IMR-90 (cell line): ENCODE data around the gene CELA2B. TPM values are rescaled to one million over a fixed set of nuclear protein-coding genes. Genes with fewer than 3 reads are reported as not detected.

Experiments
- ATAC-seq: fragments of 200-7000 bp; cut with Tn5 transposase; 2 replicates; pipeline ENCODE4 v1.9.1; 2020; ENCODE audit warnings: low read depth, mild to moderate bottlenecking, moderate library complexity
- BruUV-seq: library from RNA; stranded (reverse); fragments of 400-500 nt; replicated peaks from 2 replicates; lab custom pipeline; 2021; lab: Mats Ljungman, UMichigan
- CTCF ChIA-PET: fragments of 300-600 bp; formaldehyde crosslinking; extraction: SDS; loops from one replicate; lab custom pipeline; 2021; ENCODE audit warnings: antibody characterized with exemption; lab: Yijun Ruan, JAX
- POLR2A ChIA-PET: fragments of 300-600 bp; sonication (Branson Sonifier 250); formaldehyde crosslinking; loops from one replicate; lab custom pipeline; 2022; ENCODE audit warnings: antibody characterized with exemption; ENCODE audit not compliant: unreplicated experiment; lab: Charles Lee
- DNase-seq: peaks from one replicate; pipeline ENCODE4 v3.0.0; 2013
- H2AFZ ChIP-seq: replicated peaks from 2 replicates; pipeline ENCODE3; 2013; ENCODE audit warnings: low read length, mild to moderate bottlenecking; ENCODE audit not compliant: poor library complexity
- H2AK5ac ChIP-seq: 2 replicates; pipeline ENCODE4 v1.6.1; 2013; ENCODE audit warnings: low read depth, low read length, inconsistent platforms
- H2AK9ac ChIP-seq: replicated peaks from 2 replicates; pipeline ENCODE3; 2013; ENCODE audit warnings: mild to moderate bottlenecking, low read depth, low read length, moderate library complexity; ENCODE audit not compliant: poor library complexity
- H2BK120ac ChIP-seq: 2 replicates; pipeline ENCODE4 v1.6.1; 2013; ENCODE audit warnings: low read depth, low read length, inconsistent platforms
- H2BK15ac ChIP-seq: 3 replicates; pipeline ENCODE4 v1.6.1; 2013; ENCODE audit warnings: low read depth, low read length, inconsistent platforms
- H2BK20ac ChIP-seq: 2 replicates; pipeline ENCODE4 v1.6.1; 2013; ENCODE audit warnings: low read depth, mild to moderate bottlenecking, inconsistent platforms, low read length, moderate library complexity
- H2BK5ac ChIP-seq: 2 replicates; pipeline ENCODE4 v1.6.1; 2013; ENCODE audit warnings: mild to moderate bottlenecking, low read depth, low read length, inconsistent platforms; ENCODE audit not compliant: poor library complexity, severe bottlenecking
- H3K14ac ChIP-seq: replicated peaks from 2 replicates; pipeline ENCODE4 v1.6.1; 2013; ENCODE audit warnings: low read depth, low read length, inconsistent platforms
- H3K18ac ChIP-seq: 2 replicates; pipeline ENCODE4 v1.6.1; 2013; ENCODE audit warnings: low read depth, low read length, control low read depth
- H3K23ac ChIP-seq: 2 replicates; pipeline ENCODE4 v1.6.1; 2013; ENCODE audit warnings: low read depth, low read length, inconsistent platforms
- H3K27ac ChIP-seq: 2 replicates; pipeline ENCODE4 v1.5.1; 2013; ENCODE audit warnings: mild to moderate bottlenecking, control low read depth, low read length; ENCODE audit not compliant: insufficient read depth
- H3K27me3 ChIP-seq: 2 replicates; pipeline ENCODE4 v1.6.1; 2013; ENCODE audit warnings: low read length; ENCODE audit not compliant: control insufficient read depth, insufficient read depth
- H3K36me3 ChIP-seq: 2 replicates; pipeline ENCODE4 v1.6.1; 2013; ENCODE audit warnings: low read length, mixed read lengths; ENCODE audit not compliant: control insufficient read depth, insufficient read depth
- H3K4ac ChIP-seq: 2 replicates; pipeline ENCODE4 v1.6.1; 2013; ENCODE audit warnings: low read depth, low read length, inconsistent platforms
- H3K4me1 ChIP-seq: 2 replicates; pipeline ENCODE4 v1.6.1; 2013; ENCODE audit warnings: low read length, mixed read lengths; ENCODE audit not compliant: control insufficient read depth, insufficient read depth
- H3K4me2 ChIP-seq: 2 replicates; pipeline ENCODE4 v1.6.1; 2013; ENCODE audit warnings: low read depth, mild to moderate bottlenecking, control low read depth, low read length, moderate library complexity
- H3K4me3 ChIP-seq: 2 replicates; pipeline ENCODE4 v1.5.1; 2013; ENCODE audit warnings: low read depth, mild to moderate bottlenecking, control low read depth, low read length, moderate library complexity; ENCODE audit not compliant: insufficient read depth
- H3K56ac ChIP-seq: 2 replicates; pipeline ENCODE4 v1.6.1; 2013; ENCODE audit warnings: low read length, inconsistent platforms; ENCODE audit not compliant: insufficient read depth; ENCODE audit errors: extremely low read depth
- H3K79me1 ChIP-seq, 2 experiments: 2 replicates each; pipeline ENCODE4 v1.6.1; 2013; ENCODE audit warnings: low read length in 2 of 2, inconsistent platforms in 1 of 2, low read depth in 1 of 2
- H3K9ac ChIP-seq: 2 replicates; pipeline ENCODE4 v1.6.1; 2013; ENCODE audit warnings: low read depth, low read length, control low read depth
- H3K9me1 ChIP-seq: 2 replicates; pipeline ENCODE4 v1.6.1; 2013; ENCODE audit warnings: low read length, inconsistent platforms; ENCODE audit not compliant: insufficient read depth
- H3K9me3 ChIP-seq: 2 replicates; pipeline ENCODE4 v1.6.1; 2013; ENCODE audit warnings: low read length; ENCODE audit not compliant: control insufficient read depth, insufficient read depth
- H4K20me1 ChIP-seq: 2 replicates; pipeline ENCODE4 v1.6.1; 2013; ENCODE audit warnings: low read length, inconsistent platforms; ENCODE audit not compliant: insufficient read depth
- H4K5ac ChIP-seq: 2 replicates; pipeline ENCODE4 v1.6.1; 2013; ENCODE audit warnings: mild to moderate bottlenecking, low read depth, low read length, control low read depth
- H4K8ac ChIP-seq, 2 experiments: 2 replicates each; pipeline ENCODE4 v1.6.1; 2013; ENCODE audit warnings: low read depth in 2 of 2, low read length in 2 of 2, control low read depth in 1 of 2, inconsistent platforms in 1 of 2
- H4K91ac ChIP-seq: 2 replicates; pipeline ENCODE4 v1.6.1; 2013; ENCODE audit warnings: low read depth, low read length, inconsistent platforms; ENCODE audit not compliant: insufficient read depth
- BHLHE40 ChIP-seq: fragments of 150-350 bp; IDR thresholded peaks from 2 replicates; pipeline ENCODE4 v1.6.1; 2016; ENCODE audit warnings: mild to moderate bottlenecking, low read depth, low read length
- CEBPB ChIP-seq: IDR thresholded peaks from 2 replicates; pipeline ENCODE4 v1.6.1; 2012; ENCODE audit warnings: low read depth, low read length, improper control_type of control experiment
- CHD1 ChIP-seq: IDR thresholded peaks from 2 replicates; pipeline ENCODE4 v1.6.1; 2012; ENCODE audit warnings: low read depth, low read length, improper control_type of control experiment
- ELK1 ChIP-seq: fragments of 150-350 bp; IDR thresholded peaks from 2 replicates; pipeline ENCODE4 v1.6.1; 2016; ENCODE audit warnings: low read depth, mild to moderate bottlenecking, low read length, moderate library complexity, borderline replicate concordance
- FOS ChIP-seq: fragments of 150-350 bp; IDR thresholded peaks from 2 replicates; pipeline ENCODE4 v1.6.1; 2016; ENCODE audit warnings: low read depth, low read length
- MAFK ChIP-seq: IDR thresholded peaks from 2 replicates; pipeline ENCODE4 v1.6.1; 2012; ENCODE audit warnings: low read depth, low read length, improper control_type of control experiment
- MAZ ChIP-seq: IDR thresholded peaks from 2 replicates; pipeline ENCODE4 v1.6.1; 2012; ENCODE audit warnings: low read depth, mild to moderate bottlenecking, low read length, improper control_type of control experiment, moderate library complexity, borderline replicate concordance
- MXI1 ChIP-seq: IDR thresholded peaks from 2 replicates; pipeline ENCODE4 v1.6.1; 2012; ENCODE audit warnings: low read depth, mild to moderate bottlenecking, low read length, moderate library complexity, borderline replicate concordance
- NFE2L2 ChIP-seq: fragments of 150-350 bp; IDR thresholded peaks from 2 replicates; pipeline ENCODE4 v1.6.1; 2016; ENCODE audit warnings: low read depth, mild to moderate bottlenecking, low read length
- POLR2A ChIP-seq: IDR thresholded peaks from 2 replicates; pipeline ENCODE4 v1.6.1; 2012; ENCODE audit warnings: mild to moderate bottlenecking, low read depth, low read length
- RAD21 ChIP-seq: IDR thresholded peaks from 2 replicates; pipeline ENCODE4 v1.6.1; 2012; ENCODE audit warnings: low read length, improper control_type of control experiment
- RCOR1 ChIP-seq: IDR thresholded peaks from 2 replicates; pipeline ENCODE4 v1.6.1; 2012; ENCODE audit warnings: mild to moderate bottlenecking, low read length, improper control_type of control experiment; ENCODE audit not compliant: insufficient replicate concordance
- RFX5 ChIP-seq: IDR thresholded peaks from 2 replicates; pipeline ENCODE4 v1.8.0; 2012; ENCODE audit warnings: low read depth, mild to moderate bottlenecking, low read length, moderate library complexity
- SMC3 ChIP-seq: fragments of 150-350 bp; IDR thresholded peaks from 2 replicates; pipeline ENCODE4 v1.6.1; 2016; ENCODE audit warnings: low read depth, mild to moderate bottlenecking, antibody characterized with exemption, low read length, moderate library complexity
- WGBS, 2 experiments: methylation state at CpG; one replicate each; pipeline versions ENCODE4 v1.1.5 to v1.1.7; 2013; ENCODE audit warnings: missing lambda C conversion rate in 2 of 2; ENCODE audit not compliant: insufficient read length in 1 of 2; ENCODE audit errors: extremely low coverage in 2 of 2; 5-methylcytosine and 5-hydroxymethylcytosine counted together
- dilution Hi-C: fragments of 300-500 bp; cut with HindIII; formaldehyde crosslinking; loops from one replicate; pipeline ENCODE4 v1.14.3; 2018; ENCODE audit warnings: low sequenced_read_pairs; ENCODE audit not compliant: unreplicated experiment
- in situ Hi-C: fragments of 300-500 bp; cut with MboI; formaldehyde crosslinking; loops from 3 replicates; pipeline ENCODE4 v1.14.3; 2019; ENCODE audit warnings: low sequenced_read_pairs, inconsistent platforms, mixed read lengths
- intact Hi-C: fragments of 100-400 bp; cut with micrococcal nuclease; formaldehyde crosslinking; loops from 2 replicates; pipeline ENCODE4 v1.10.0; 2022
- polyA plus RNA-seq, 3 experiments: library from polyadenylated mRNA; depleted of rRNA; stranded (reverse); fragments of >200 nt; gene quantifications; 2 replicates each; pipeline ENCODE4 v1.2.3, GENCODE V29; 2012; ENCODE audit warnings: low replicate concordance in 1 of 3
- total RNA-seq: library from RNA; depleted of rRNA; stranded (reverse); fragments of >200 nt; gene quantifications from 2 replicates; pipeline ENCODE4 v1.2.3, GENCODE V29; 2012
- TF ChIP-seq, protein P1 (sequence below): fragments of 150-350 bp; IDR thresholded peaks from 2 replicates; pipeline ENCODE4 v1.6.1; 2017; ENCODE audit warnings: mild to moderate bottlenecking, antibody characterized with exemption, low read length, low read depth
- TF ChIP-seq, protein P2 (sequence below): conservative IDR thresholded peaks from 2 replicates; pipeline ENCODE4 v1.5.1; 2012; ENCODE audit warnings: mild to moderate bottlenecking, low read depth, low read length, improper control_type of control experiment

CELA2B gene
- total and polyA plus RNA-seq, 2 of the 4 experiments (the other 2 are of a cell fraction), result not detected

- no peaks in the 10 kb centered on the region; a peak in 1 of 4 replicates for H3K79me1 ChIP-seq
- BruUV-seq, result no TSS peak
- H3K4ac ChIP-seq, result no peak overlapping the region
- no peak overlapping the region for H2AFZ ChIP-seq
- no peaks in the 10 kb centered on the region for H3K27me3 ChIP-seq
- dilution Hi-C loops, result no loop called here
- H4K20me1 ChIP-seq, result no peaks in the 10 kb centered on the region
- H3K9me3 ChIP-seq, result no peaks in the 10 kb centered on the region
- no peak overlapping the region for H3K4me3 ChIP-seq
- WGBS, 2 experiments, result no CpG with 5 or more reads among the region's 3 CpGs
- H2AK5ac ChIP-seq, result no peak overlapping the region
- ATAC-seq, result no peak
- no peak overlapping the region for H3K14ac ChIP-seq
- H4K91ac ChIP-seq, result no peak overlapping the region
- no peak overlapping the region for H4K5ac ChIP-seq
- no peaks in the 10 kb centered on the region; the same call in 1 of the 2 replicates for H3K4me1 ChIP-seq
- no peak overlapping the region for H3K56ac ChIP-seq
- no peak overlapping the region for H2BK20ac ChIP-seq
- no peak overlapping the region for H3K4me2 ChIP-seq
- ChIA-PET POLR2A (interaction anchor here (0.6 kb wide), 1 partner anchor 116 kb away, joined by 10 read pairs; no protein-coding TSS in a partner anchor), CTCF (interaction anchor here (0.6 kb wide), 1 partner anchor 92 kb away, joined by 4 read pairs; no protein-coding TSS in a partner anchor)
- H3K9me1 ChIP-seq, result no peaks in the 10 kb centered on the region
- peaks cover 4% of the 10 kb centered on the region; the same call in 1 of the 2 replicates for H3K36me3 ChIP-seq
- in situ Hi-C loops, result no loop called here
- no peak overlapping the region for H2BK5ac ChIP-seq
- H3K9ac ChIP-seq, result no peak overlapping the region
- DNase-seq, result no peak
- intact Hi-C loops, result no loop called here
- no peak overlapping the region for H4K8ac ChIP-seq
- no peak for TF ChIP-seq POLR2A
- no peak for TF ChIP-seq MXI1
- no peak for TF ChIP-seq BHLHE40
- TF ChIP-seq SMC3, result no peak
- TF ChIP-seq, protein P1, sequence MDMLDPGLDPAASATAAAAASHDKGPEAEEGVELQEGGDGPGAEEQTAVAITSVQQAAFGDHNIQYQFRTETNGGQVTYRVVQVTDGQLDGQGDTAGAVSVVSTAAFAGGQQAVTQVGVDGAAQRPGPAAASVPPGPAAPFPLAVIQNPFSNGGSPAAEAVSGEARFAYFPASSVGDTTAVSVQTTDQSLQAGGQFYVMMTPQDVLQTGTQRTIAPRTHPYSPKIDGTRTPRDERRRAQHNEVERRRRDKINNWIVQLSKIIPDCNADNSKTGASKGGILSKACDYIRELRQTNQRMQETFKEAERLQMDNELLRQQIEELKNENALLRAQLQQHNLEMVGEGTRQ, result no peak
- TF ChIP-seq RAD21, result no peak
- TF ChIP-seq ELK1, result no peak
- TF ChIP-seq MAZ, result no peak
- TF ChIP-seq FOS, result no peak
- no peak for TF ChIP-seq CHD1
- TF ChIP-seq CEBPB, result no peak
- TF ChIP-seq RFX5, result no peak
- no peak for TF ChIP-seq MAFK
- TF ChIP-seq, protein P2, sequence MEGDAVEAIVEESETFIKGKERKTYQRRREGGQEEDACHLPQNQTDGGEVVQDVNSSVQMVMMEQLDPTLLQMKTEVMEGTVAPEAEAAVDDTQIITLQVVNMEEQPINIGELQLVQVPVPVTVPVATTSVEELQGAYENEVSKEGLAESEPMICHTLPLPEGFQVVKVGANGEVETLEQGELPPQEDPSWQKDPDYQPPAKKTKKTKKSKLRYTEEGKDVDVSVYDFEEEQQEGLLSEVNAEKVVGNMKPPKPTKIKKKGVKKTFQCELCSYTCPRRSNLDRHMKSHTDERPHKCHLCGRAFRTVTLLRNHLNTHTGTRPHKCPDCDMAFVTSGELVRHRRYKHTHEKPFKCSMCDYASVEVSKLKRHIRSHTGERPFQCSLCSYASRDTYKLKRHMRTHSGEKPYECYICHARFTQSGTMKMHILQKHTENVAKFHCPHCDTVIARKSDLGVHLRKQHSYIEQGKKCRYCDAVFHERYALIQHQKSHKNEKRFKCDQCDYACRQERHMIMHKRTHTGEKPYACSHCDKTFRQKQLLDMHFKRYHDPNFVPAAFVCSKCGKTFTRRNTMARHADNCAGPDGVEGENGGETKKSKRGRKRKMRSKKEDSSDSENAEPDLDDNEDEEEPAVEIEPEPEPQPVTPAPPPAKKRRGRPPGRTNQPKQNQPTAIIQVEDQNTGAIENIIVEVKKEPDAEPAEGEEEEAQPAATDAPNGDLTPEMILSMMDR, result no peak
- TF ChIP-seq NFE2L2, result no peak
- no peak for TF ChIP-seq RCOR1
- no peak overlapping the region for H3K23ac ChIP-seq
- no peak overlapping the region for H3K18ac ChIP-seq
- H3K27ac ChIP-seq, result no peak overlapping the region
- no peak overlapping the region for H2BK15ac ChIP-seq
- H2BK120ac ChIP-seq, result no peak overlapping the region
- no peak overlapping the region for H2AK9ac ChIP-seq
These were observed 38.0 kb downstream of the CELA2B start for GRCh38 chr1:15513919-15514318.
